ENCODE measurements around the gene CCDC167. TPM values are rescaled to one million over a fixed set of nuclear protein-coding genes. Genes with fewer than 3 reads are reported as not detected.

The CCDC167 gene
- total RNA-seq, 1 donor from 2014 or later, result 38.3 TPM

- Mint-ChIP-seq H3K4me3 (no peak overlapping the region), H3K27me3 (peaks cover 53% of the 10 kb centered on the region), H3K36me3 (no peaks in the 10 kb centered on the region), H3K4me1 (ENCODE audit: unreplicated experiment) (peaks cover 41% of the 10 kb centered on the region), H3K9me3 (no peaks in the 10 kb centered on the region), H3K27ac (no peak overlapping the region)
- DNase-seq (ENCODE audit: extremely low spot score, unreplicated experiment), result no peak
- no peak for TF ChIP-seq CTCF (conservative IDR thresholded peaks at IDR 0.05)
These were observed 16.0 kb upstream of the CCDC167 start for GRCh38 chr6:37515712-37516075.

GRCh38 chr6:37514837-37515236 lies 15.1 kb upstream of the CCDC167 start:
- no peak for DNase-seq (ENCODE audit: extremely low spot score, unreplicated experiment)
- H3K4me3 Mint-ChIP-seq, result no peak overlapping the region
- H3K27ac Mint-ChIP-seq, result no peak overlapping the region
- no peaks in the 10 kb centered on the region for H3K36me3 Mint-ChIP-seq
- no peak for TF ChIP-seq CTCF (conservative IDR thresholded peaks at IDR 0.05)
- H3K9me3 Mint-ChIP-seq, result no peaks in the 10 kb centered on the region
- H3K27me3 Mint-ChIP-seq, result peaks cover 53% of the 10 kb centered on the region
- H3K4me1 Mint-ChIP-seq (ENCODE audit: unreplicated experiment), result peaks cover 41% of the 10 kb centered on the region

DNA sequence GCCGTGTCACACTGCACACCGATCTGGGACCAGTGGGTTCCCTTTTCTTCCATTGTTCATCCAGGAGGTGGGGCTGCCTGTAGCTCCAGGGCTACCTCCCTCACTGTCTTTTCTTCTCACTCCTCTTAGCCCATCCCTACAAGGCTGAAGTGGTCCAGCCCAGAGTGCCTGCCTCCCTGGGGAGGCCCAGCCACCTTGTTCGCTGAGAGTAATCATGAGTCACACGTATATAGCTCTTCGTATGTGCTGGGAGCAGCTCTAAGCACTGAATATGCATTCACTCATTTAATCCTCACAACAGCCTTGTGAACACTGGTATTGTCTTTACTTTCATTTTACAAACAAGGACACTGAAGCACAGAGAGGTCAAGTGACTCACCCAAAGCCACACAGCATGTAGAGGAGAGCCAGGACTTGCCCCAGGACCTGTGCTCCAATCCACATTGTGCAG lies 14.7 kb upstream of the CCDC167 start:
- Mint-ChIP-seq H3K9me3 (no peaks in the 10 kb centered on the region), H3K27me3 (peaks cover 53% of the 10 kb centered on the region), H3K36me3 (no peaks in the 10 kb centered on the region), H3K27ac (no peak overlapping the region), H3K4me1 (ENCODE audit: unreplicated experiment) (peaks cover 41% of the 10 kb centered on the region), H3K4me3 (no peak overlapping the region)
- no peak for DNase-seq (ENCODE audit: extremely low spot score, unreplicated experiment)
- no peak for TF ChIP-seq CTCF (conservative IDR thresholded peaks at IDR 0.05)

DNA sequence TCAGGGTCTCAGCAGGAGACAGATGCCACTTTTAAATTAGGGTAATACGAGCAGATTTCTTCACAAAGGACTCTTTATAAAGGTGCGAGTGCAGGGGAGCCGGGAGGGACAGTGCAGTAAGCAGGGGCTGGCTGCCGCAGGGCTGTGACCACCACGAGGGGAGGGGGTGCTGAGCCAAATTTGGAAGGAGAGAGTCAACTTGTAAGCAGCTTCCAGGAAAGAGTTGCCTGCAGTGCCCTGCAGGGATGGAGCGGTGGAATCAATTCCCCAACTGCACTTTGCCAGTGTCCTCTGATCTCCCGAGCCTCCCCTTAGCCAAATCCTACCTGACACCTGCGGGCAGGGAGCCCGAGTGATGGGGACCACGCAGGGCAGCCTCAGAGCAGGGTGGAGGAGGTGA lies 13.9 kb upstream of the CCDC167 start:
- Mint-ChIP-seq H3K9me3 (no peaks in the 10 kb centered on the region), H3K27ac (no peak overlapping the region), H3K4me1 (ENCODE audit: unreplicated experiment) (peaks cover 41% of the 10 kb centered on the region), H3K4me3 (no peak overlapping the region), H3K36me3 (no peaks in the 10 kb centered on the region), H3K27me3 (peaks cover 47% of the 10 kb centered on the region)
- no peak for DNase-seq (ENCODE audit: extremely low spot score, unreplicated experiment)
- TF ChIP-seq CTCF (conservative IDR thresholded peaks at IDR 0.05), result no peak

DNA sequence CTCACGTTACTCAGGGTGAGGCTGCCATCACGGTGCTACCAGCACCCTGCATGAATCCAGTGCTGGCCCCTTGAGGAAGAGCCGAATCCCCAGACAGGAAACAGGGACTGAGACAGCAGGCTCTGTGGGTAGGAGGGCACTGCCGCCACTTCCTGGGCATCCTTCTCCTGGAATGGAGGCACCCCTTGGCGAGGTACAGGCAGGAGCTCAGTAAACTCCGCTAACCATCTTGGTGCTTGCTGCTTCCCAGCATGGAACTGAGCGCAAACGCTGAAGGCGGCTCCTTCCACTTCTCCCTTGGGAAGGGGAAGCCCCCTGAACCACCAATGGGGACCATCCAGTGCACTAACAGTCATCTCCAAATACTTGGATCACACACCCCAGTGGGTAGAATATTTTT lies 13.5 kb upstream of the CCDC167 start:
- Mint-ChIP-seq H3K4me1 (ENCODE audit: unreplicated experiment) (peaks cover 45% of the 10 kb centered on the region), H3K27me3 (peaks cover 44% of the 10 kb centered on the region), H3K36me3 (no peaks in the 10 kb centered on the region), H3K27ac (no peak overlapping the region), H3K4me3 (no peak overlapping the region), H3K9me3 (no peaks in the 10 kb centered on the region)
- no peak for TF ChIP-seq CTCF (conservative IDR thresholded peaks at IDR 0.05)
- DNase-seq (ENCODE audit: extremely low spot score, unreplicated experiment), result no peak

DNA sequence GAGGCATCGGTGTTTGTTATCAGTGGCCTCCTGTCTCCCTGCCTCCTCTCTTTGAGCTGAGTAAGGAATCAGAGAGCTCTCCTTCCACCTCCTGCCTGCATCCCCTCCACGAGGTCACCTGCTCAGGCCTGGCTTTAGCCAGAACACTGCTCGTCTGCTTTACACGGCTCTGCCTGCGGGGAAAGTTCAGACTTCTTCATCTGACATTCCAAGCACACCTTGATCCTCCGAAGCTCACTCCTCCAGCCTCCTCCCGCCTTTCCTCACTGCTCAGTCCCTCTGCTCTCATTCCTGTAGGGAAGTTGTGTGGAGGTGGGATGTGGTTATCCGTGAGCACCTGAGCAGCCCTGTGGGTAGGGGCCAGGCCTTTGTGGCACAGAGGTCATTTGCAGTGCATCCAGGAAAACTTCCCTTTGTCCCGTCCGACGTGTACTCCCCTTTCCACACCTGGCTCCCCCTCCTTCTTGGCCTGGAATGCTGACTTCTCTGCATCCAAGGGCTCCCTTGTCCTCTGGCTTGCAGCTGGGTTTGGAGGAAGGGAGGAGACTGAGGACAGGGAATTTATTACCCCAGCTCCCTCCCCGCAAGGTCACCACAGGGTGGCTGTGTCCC lies 12.8 kb upstream of the CCDC167 start:
- Mint-ChIP-seq H3K9me3 (no peaks in the 10 kb centered on the region), H3K4me3 (no peak overlapping the region), H3K36me3 (no peaks in the 10 kb centered on the region), H3K27me3 (peaks cover 43% of the 10 kb centered on the region), H3K4me1 (ENCODE audit: unreplicated experiment) (peaks cover 46% of the 10 kb centered on the region), H3K27ac (no peak overlapping the region)
- no peak for DNase-seq (ENCODE audit: extremely low spot score, unreplicated experiment)
- no peak for TF ChIP-seq CTCF (conservative IDR thresholded peaks at IDR 0.05)

Measured in type B pancreatic cell (in vitro differentiated cells).